T-helper 1 cell treated with Interleukin-12 subunit alpha and Interleukin-12 subunit beta and Interleukin-4 antibody, amounts not matched to agents 30 ng/mL and 1 ng/mL, for 36 hours (primary cell): ENCODE data around the gene PCDHGA6. TPM values are rescaled to one million over a fixed set of nuclear protein-coding genes. Genes with fewer than 3 reads are reported as not detected.
"Not testable (repeated sequence)": the region's sequence is repeated elsewhere in the genome, so short reads cannot be mapped to it uniquely, and the experiment has no call there.

Experiments used
- intact Hi-C: fragments of 100-400 bp; cut with micrococcal nuclease; formaldehyde crosslinking; loops from one replicate; pipeline ENCODE4 v1.15.1; 2024
- total RNA-seq: library from RNA; stranded (reverse); gene quantifications from 2 replicates; pipeline ENCODE4 v1.2.3, GENCODE V29; 2022

The PCDHGA6 gene
- total RNA-seq, 1 donor from 2014 or later: 0.44 TPM

DNA sequence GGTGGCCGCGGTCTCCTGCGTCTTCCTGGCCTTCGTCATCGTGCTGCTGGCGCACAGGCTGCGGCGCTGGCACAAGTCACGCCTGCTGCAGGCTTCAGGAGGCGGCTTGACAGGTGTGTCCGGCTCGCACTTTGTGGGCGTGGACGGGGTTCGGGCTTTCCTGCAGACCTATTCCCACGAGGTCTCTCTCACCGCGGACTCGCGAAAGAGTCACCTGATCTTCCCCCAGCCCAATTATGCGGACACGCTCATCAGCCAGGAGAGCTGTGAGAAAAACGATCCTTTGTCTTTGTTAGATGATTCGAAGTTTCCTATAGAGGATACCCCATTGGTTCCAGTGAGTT lies 41.6 kb downstream of the PCDHGA6 start:
- intact Hi-C loops: not testable (repeated sequence)

DNA sequence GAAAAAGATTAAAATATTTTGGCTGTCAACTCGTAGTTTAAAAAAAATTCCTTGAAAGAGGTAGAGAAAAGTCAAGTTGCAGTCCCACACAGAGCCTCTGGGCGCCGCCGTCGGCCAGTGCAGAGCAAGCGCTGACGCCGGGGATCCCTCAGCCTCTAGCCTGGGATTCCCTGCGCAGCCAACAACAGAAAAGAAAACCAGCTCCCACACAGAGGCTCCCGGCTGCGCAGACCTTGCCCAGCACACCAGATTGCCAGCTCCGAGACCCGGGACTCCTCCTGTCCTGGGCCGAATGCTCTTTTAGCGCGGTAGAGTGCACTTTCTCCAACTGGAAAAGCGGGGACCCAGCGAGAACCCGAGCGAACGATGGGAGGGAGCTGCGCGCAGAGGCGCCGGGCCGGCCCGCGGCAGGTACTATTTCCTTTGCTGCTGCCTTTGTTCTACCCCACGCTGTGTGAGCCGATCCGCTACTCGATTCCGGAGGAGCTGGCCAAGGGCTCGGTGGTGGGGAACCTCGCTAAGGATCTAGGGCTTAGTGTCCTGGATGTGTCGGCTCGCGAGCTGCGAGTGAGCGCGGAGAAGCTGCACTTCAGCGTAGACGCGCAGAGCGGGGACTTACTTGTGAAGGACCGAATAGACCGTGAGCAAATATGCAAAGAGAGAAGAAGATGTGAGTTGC lies 43.9 kb downstream of the PCDHGA6 start, which contains the start of gene PCDHGB7:
PCDHGB7 (plus strand) TSS at position 184 of the 679 bp plus-strand sequence; CDS start at position 367, 183 bp downstream.
- intact Hi-C loops: loop anchor here (1.0 to 2.0 kb wide), 4 partner anchors 95 to 141 kb away; partner anchors contain the start of gene TAF7

DNA sequence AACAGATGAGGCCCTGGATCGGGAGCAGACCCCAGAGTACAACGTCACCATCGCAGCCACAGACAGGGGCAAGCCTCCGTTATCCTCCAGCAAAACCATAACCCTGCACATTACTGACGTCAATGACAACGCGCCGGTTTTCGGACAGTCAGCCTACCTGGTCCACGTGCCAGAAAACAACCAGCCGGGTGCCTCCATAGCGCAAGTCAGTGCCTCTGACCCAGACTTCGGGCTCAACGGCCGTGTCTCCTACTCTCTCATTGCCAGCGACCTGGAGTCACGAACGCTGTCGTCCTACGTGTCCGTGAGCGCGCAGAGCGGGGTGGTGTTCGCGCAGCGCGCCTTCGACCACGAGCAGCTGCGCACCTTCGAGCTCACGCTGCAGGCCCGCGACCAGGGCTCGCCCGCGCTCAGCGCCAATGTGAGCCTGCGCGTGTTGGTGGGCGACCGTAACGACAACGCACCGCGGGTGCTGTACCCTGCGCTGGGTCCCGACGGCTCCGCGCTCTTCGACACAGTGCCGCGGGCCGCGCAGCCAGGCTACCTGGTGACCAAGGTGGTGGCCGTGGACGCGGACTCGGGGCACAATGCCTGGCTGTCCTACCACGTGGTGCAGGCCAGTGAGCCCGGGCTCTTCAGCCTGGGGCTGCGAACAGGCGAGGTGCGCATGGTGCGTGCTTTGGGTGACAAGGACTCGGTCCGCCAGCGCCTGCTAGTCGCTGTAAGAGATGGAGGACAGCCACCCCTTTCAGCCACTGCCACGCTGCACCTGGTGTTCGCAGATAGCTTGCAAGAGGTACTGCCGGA lies 45.6 kb downstream of the PCDHGA6 start:
- intact Hi-C loops: no loop called here

DNA sequence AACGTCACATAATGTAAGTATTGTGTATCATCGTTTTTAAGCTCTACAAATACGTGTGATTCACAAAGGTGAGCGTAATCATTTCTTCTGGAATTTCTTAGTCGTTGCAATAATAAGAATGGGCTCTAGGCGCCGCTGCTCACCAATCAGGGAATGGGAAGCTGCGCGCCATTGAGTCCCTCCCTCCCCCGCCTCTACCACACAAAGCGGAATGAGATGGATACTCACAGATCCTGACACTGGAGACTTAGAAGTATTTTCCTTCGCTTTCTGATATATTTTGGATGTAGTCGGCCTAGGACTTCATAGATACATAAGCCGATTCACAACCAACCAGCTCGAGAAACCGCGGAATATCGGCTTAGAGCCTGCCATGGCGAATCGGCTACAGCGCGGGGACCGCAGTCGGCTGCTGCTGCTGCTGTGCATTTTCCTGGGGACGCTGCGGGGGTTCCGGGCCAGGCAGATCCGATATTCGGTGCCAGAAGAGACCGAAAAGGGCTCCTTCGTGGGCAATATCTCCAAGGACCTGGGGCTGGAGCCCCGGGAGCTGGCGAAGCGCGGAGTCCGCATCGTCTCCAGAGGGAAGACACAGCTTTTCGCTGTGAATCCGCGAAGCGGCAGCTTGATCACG lies 47.3 kb downstream of the PCDHGA6 start, which contains the start of gene PCDHGA11:
PCDHGA11 (plus strand) TSS at position 197 of the 634 bp plus-strand sequence; CDS start at position 374, 177 bp downstream.
- intact Hi-C loops: loop anchor here (1.0 to 10.0 kb wide), 4 partner anchors 56 to 576 kb away; partner anchors contain the start of genes PCDHA8, PCDHA9, PCDHGA4 and PCDHGB2

DNA sequence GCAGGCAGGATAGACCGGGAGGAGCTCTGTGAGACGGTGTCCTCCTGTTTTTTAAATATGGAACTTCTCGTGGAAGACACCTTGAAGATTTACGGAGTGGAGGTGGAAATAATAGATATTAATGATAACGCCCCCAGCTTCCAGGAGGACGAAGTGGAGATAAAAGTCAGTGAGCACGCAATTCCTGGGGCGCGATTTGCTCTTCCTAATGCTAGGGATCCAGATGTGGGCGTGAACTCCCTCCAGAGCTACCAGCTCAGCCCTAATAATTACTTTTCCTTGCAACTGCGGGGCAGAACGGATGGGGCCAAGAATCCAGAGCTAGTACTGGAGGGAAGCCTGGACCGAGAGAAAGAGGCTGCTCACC lies 47.8 kb downstream of the PCDHGA6 start:
- intact Hi-C loops: loop anchor here (5.0 to 10.0 kb wide), 3 partner anchors 56 to 577 kb away; partner anchors contain the start of genes PCDHA8, PCDHA9, PCDHGA4 and PCDHGB2

DNA sequence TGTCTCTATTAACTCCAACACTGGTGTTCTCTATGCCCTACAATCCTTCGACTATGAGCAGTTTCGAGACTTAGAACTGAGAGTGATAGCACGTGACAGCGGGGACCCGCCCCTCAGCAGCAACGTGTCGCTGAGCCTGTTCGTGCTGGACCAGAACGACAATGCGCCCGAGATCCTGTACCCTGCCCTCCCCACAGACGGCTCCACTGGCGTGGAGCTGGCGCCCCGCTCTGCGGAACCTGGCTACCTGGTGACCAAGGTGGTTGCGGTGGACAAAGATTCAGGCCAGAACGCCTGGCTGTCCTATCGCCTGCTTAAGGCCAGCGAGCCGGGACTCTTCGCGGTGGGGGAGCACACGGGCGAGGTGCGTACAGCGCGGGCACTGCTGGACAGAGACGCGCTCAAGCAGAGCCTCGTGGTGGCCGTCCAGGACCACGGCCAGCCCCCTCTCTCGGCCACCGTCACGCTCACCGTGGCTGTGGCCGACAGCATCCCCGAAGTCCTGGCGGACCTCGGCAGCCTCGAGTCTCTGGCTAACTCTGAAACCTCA lies 49.1 kb downstream of the PCDHGA6 start:
- intact Hi-C loops: loop anchor here (5.0 to 10.0 kb wide), 3 partner anchors 54 to 578 kb away; partner anchors contain the start of genes PCDHA8, PCDHA9, PCDHGA4 and PCDHGB2

DNA sequence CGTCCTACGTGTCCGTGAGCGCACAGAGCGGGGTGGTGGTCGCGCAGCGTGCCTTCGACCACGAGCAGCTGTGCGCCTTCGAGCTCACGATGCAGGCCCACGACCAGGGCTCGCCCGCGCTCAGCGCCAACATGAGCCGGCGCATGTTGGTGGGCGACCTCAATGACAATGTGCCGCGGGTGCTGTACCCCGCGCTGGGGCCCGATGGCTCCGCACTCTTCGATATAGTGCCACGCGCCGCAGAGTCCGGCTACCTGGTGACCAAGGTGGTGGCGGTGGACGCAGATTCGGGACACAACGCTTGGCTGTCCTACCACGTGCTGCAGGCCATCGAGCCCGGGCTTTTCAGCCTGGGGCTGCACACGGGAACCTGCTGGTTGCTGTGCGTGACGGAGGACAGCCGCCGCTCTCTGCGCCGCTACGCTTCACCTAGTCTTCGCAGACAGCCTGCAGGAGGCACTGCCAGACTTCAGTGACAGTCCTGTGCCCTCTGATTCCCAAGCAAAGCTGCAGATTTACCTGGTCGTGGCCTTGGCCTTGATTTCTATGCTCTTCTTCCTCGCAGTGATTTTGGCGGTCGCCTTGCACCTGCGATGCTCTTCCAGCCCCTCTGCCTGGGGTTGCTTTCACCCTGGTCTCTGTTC lies 54.2 kb downstream of the PCDHGA6 start:
- intact Hi-C loops: loop anchor here (10.0 kb wide), 1 partner anchor 583 kb away; the partner anchor contains the start of genes PCDHA8 and PCDHA9

Other genes with a start within 250 kb of the PCDHGA6 start
- gene PCDHB5, start 238.7 kb upstream of the PCDHGA6 start, total RNA-seq: not detected in 2 replicates
- gene PCDHB6, start 223.8 kb upstream of the PCDHGA6 start, total RNA-seq: not detected in 2 replicates
- not detected in 2 replicates for gene PCDHB7, start 201.2 kb upstream of the PCDHGA6 start, total RNA-seq
- gene PCDHB8, start 196.1 kb upstream of the PCDHGA6 start, total RNA-seq: not detected in 2 replicates
- gene PCDHB16, start 191.5 kb upstream of the PCDHGA6 start, total RNA-seq: not detected in 2 replicates
- gene PCDHB9, start 186.7 kb upstream of the PCDHGA6 start, total RNA-seq: not detected in 2 replicates
- gene PCDHB10, start 181.5 kb upstream of the PCDHGA6 start, total RNA-seq: not detected in 2 replicates
- gene PCDHB11, start 174.3 kb upstream of the PCDHGA6 start, total RNA-seq: not detected in 2 replicates
- gene PCDHB12, start 165.2 kb upstream of the PCDHGA6 start, total RNA-seq: not detected in 2 replicates
- not detected in 2 replicates for gene PCDHB13, start 160.0 kb upstream of the PCDHGA6 start, total RNA-seq
- gene PCDHB14, start 150.5 kb upstream of the PCDHGA6 start, total RNA-seq: not detected in 2 replicates
- gene PCDHB15, start 128.5 kb upstream of the PCDHGA6 start, total RNA-seq: not detected in 2 replicates
- gene SLC25A2, start 69.8 kb upstream of the PCDHGA6 start, total RNA-seq: 0.44 and 0.56 TPM in 2 replicates
- 61.0 and 65.9 TPM in 2 replicates for gene TAF7, start 53.1 kb upstream of the PCDHGA6 start, total RNA-seq
- gene PCDHGA1, start 43.4 kb upstream of the PCDHGA6 start, total RNA-seq: 0.15 and 0.17 TPM in 2 replicates
- gene PCDHGA2, start 35.1 kb upstream of the PCDHGA6 start, total RNA-seq: 0.05 and 0.07 TPM in 2 replicates
- gene PCDHGA3, start 30.1 kb upstream of the PCDHGA6 start, total RNA-seq: 0.07 and 0.34 TPM in 2 replicates
- 0.15 and 0.17 TPM in 2 replicates for gene PCDHGB1, start 23.8 kb upstream of the PCDHGA6 start, total RNA-seq
- gene PCDHGA4, start 18.9 kb upstream of the PCDHGA6 start, total RNA-seq: 0.74 and 0.98 TPM in 2 replicates
- 1.0 and 1.3 TPM in 2 replicates for gene PCDHGB2, start 13.9 kb upstream of the PCDHGA6 start, total RNA-seq
- gene PCDHGA5, start 9.7 kb upstream of the PCDHGA6 start, total RNA-seq: 0.46 and 0.49 TPM in 2 replicates
- gene PCDHGB3, start 3.6 kb upstream of the PCDHGA6 start, total RNA-seq: 0.88 and 1.3 TPM in 2 replicates
- gene PCDHGA7, start 8.9 kb downstream of the PCDHGA6 start, total RNA-seq: 0.15 and 0.24 TPM in 2 replicates
- 0.17 TPM in 2 replicates for gene PCDHGB4, start 13.8 kb downstream of the PCDHGA6 start, total RNA-seq
- gene PCDHGA8, start 18.7 kb downstream of the PCDHGA6 start, total RNA-seq: 0.07 and 0.15 TPM in 2 replicates
- gene PCDHGB5, start 24.1 kb downstream of the PCDHGA6 start, total RNA-seq: 0.46 and 0.66 TPM in 2 replicates
- 0.17 and 0.27 TPM in 2 replicates for gene PCDHGA9, start 28.9 kb downstream of the PCDHGA6 start, total RNA-seq
- 0.22 and 0.37 TPM in 2 replicates for gene PCDHGB6, start 34.1 kb downstream of the PCDHGA6 start, total RNA-seq
- 0.20 and 0.27 TPM in 2 replicates for gene PCDHGA10, start 39.1 kb downstream of the PCDHGA6 start, total RNA-seq
- 0.07 and 0.29 TPM in 2 replicates for gene PCDHGB7, start 43.8 kb downstream of the PCDHGA6 start, total RNA-seq
- 0.24 and 0.32 TPM in 2 replicates for gene PCDHGA11, start 47.2 kb downstream of the PCDHGA6 start, total RNA-seq
- 0.12 and 0.20 TPM in 2 replicates for gene PCDHGA12, start 56.6 kb downstream of the PCDHGA6 start, total RNA-seq
- gene PCDHGC3, start 102.1 kb downstream of the PCDHGA6 start, total RNA-seq: 0.07 TPM in 1 of 2 replicates, not detected in the other
- gene PCDHGC4, start 111.1 kb downstream of the PCDHGA6 start, total RNA-seq: 0.37 TPM in 1 of 2 replicates, not detected in the other
- gene PCDHGC5, start 115.2 kb downstream of the PCDHGA6 start, total RNA-seq: not detected in 2 replicates
- 273 and 283 TPM in 2 replicates for gene DIAPH1, start 245.1 kb downstream of the PCDHGA6 start, total RNA-seq